HG02973 (cell line): Measurements from ENCODE around the gene VSTM4.

Experiments used
- ATAC-seq: cut with Tn5 transposase; IDR thresholded peaks from one replicate; pipeline ENCODE4 v1.9.1; 2021; ENCODE audit warnings: moderate library complexity; ENCODE audit not compliant: unreplicated experiment

Gene VSTM4

GRCh38 chr10:49074836-49075682, 40.3 kb downstream of the VSTM4 start:
- ATAC-seq = no peak

- ATAC-seq = no peak
These were observed 43.0 kb downstream of the VSTM4 start for GRCh38 chr10:49072166-49072885.

GRCh38 chr10:49071160-49071761, 44.1 kb downstream of the VSTM4 start:
- ATAC-seq = no peak

- no peak for ATAC-seq
These were observed 44.6 kb downstream of the VSTM4 start for GRCh38 chr10:49070701-49071100.

GRCh38 chr10:49068672-49069217, 46.6 kb downstream of the VSTM4 start:
- no peak for ATAC-seq

GRCh38 chr10:49068209-49068608, 47.1 kb downstream of the VSTM4 start:
- ATAC-seq = no peak

- no peak for ATAC-seq
These were observed 48.2 kb downstream of the VSTM4 start for GRCh38 chr10:49066944-49067730.

- no peak for ATAC-seq
These were observed 53.1 kb downstream of the VSTM4 start for GRCh38 chr10:49062229-49062628.

GRCh38 chr10:49061667-49062066, 53.7 kb downstream of the VSTM4 start:
- ATAC-seq = no peak

GRCh38 chr10:49058463-49059255, 56.7 kb downstream of the VSTM4 start:
- no peak for ATAC-seq

GRCh38 chr10:49057231-49057880, 58.0 kb downstream of the VSTM4 start:
- no peak for ATAC-seq

GRCh38 chr10:49056356-49056755, 59.0 kb downstream of the VSTM4 start:
- no peak for ATAC-seq

GRCh38 chr10:49055221-49055849, 60.0 kb downstream of the VSTM4 start:
- no peak for ATAC-seq

- ATAC-seq = no peak
These were observed 60.6 kb downstream of the VSTM4 start for GRCh38 chr10:49054753-49055152.

- no peak for ATAC-seq
These were observed 61.2 kb downstream of the VSTM4 start for GRCh38 chr10:49053998-49054692.

- peak; percentile 71 for ATAC-seq
These were observed 62.0 kb downstream of the VSTM4 start for GRCh38 chr10:49053053-49053997.

GRCh38 chr10:49052069-49052468, 63.3 kb downstream of the VSTM4 start:
- ATAC-seq = no peak
